ENCODE results near the gene EFCAB3. TPM values are rescaled to one million over a fixed set of nuclear protein-coding genes. Genes with fewer than 3 reads are reported as not detected.
A peak's percentile ranks its signal among the peaks of the same experiment; 100 is the strongest.
"Not testable (repeated sequence)": the region's sequence is repeated elsewhere in the genome, so short reads cannot be mapped to it uniquely, and the experiment has no call there.

The EFCAB3 gene
- total RNA-seq, 2 donors from 2014 or later: not detected

GRCh38 chr17:62423647-62424461, 43.5 kb downstream of the EFCAB3 start, which contains the start of gene METTL2A:
METTL2A (plus strand) TSS chr17:62423897; CDS start chr17:62423903, 6 bp downstream.
- peak within 1 kb of the TSS; percentile 56 to 66 for H3K27ac ChIP-seq
- DNase-seq (ENCODE audit: low spot score) (peak; percentile 29), ATAC-seq (ENCODE audit: insufficient number of reproducible peaks, low FRiP score, low read depth) (peak; percentile 52)
- H3K4me3 ChIP-seq: peak within 1 kb of the TSS; percentile 90
- peak; percentile 30 for TF ChIP-seq CTCF (IDR thresholded peaks at IDR 0.05)
- H3K4me1 ChIP-seq (ENCODE audit: control insufficient read depth in 1 of 2, low read depth in 2 of 2): peaks cover 3 to 16% of the 10 kb centered on the region in 2 donors
- not testable (repeated sequence) for H3K36me3 ChIP-seq; H3K9me3 ChIP-seq; H3K27me3 ChIP-seq (replicated peaks; ENCODE audit: insufficient read depth)

- H3K27me3 ChIP-seq (replicated peaks; ENCODE audit: insufficient read depth); ATAC-seq (ENCODE audit: insufficient number of reproducible peaks, low FRiP score, low read depth); H3K27ac ChIP-seq; H3K4me3 ChIP-seq; H3K9me3 ChIP-seq; DNase-seq (ENCODE audit: low spot score); H3K36me3 ChIP-seq: not testable (repeated sequence)
- H3K4me1 ChIP-seq (ENCODE audit: control insufficient read depth in 1 of 2, low read depth in 2 of 2): peaks cover 3 to 16% of the 10 kb centered on the region in 2 donors
These were observed 45.9 kb downstream of the EFCAB3 start for GRCh38 chr17:62426214-62426613.

GRCh38 chr17:62435251-62435650, 54.9 kb downstream of the EFCAB3 start:
- not testable (repeated sequence) for ATAC-seq (ENCODE audit: insufficient number of reproducible peaks, low FRiP score, low read depth); H3K4me3 ChIP-seq; DNase-seq (ENCODE audit: low spot score); H3K4me1 ChIP-seq (ENCODE audit: control insufficient read depth in 1 of 2, low read depth in 2 of 2); H3K27me3 ChIP-seq (replicated peaks; ENCODE audit: insufficient read depth); H3K27ac ChIP-seq; H3K36me3 ChIP-seq; H3K9me3 ChIP-seq

- H3K9me3 ChIP-seq; H3K4me1 ChIP-seq (ENCODE audit: control insufficient read depth in 1 of 2, low read depth in 2 of 2); ATAC-seq (ENCODE audit: insufficient number of reproducible peaks, low FRiP score, low read depth); DNase-seq (ENCODE audit: low spot score); H3K27ac ChIP-seq; H3K4me3 ChIP-seq; H3K27me3 ChIP-seq (replicated peaks; ENCODE audit: insufficient read depth): not testable (repeated sequence)
- peaks cover 31% of the 10 kb centered on the region for H3K36me3 ChIP-seq
These were observed 60.8 kb downstream of the EFCAB3 start for GRCh38 chr17:62441181-62441580.

- DNase-seq (ENCODE audit: low spot score) (no peak), ATAC-seq (ENCODE audit: insufficient number of reproducible peaks, low FRiP score, low read depth) (no peak)
- no peaks in the 10 kb centered on the region for H3K9me3 ChIP-seq
- H3K36me3 ChIP-seq: peaks cover 46% of the 10 kb centered on the region
- H3K27ac ChIP-seq: no peak overlapping the region
- H3K27me3 ChIP-seq (replicated peaks; ENCODE audit: insufficient read depth): no peaks in the 10 kb centered on the region
- no peaks in the 10 kb centered on the region for H3K4me1 ChIP-seq (ENCODE audit: control insufficient read depth in 1 of 2, low read depth in 2 of 2)
- no peak overlapping the region for H3K4me3 ChIP-seq
- TF ChIP-seq CTCF (IDR thresholded peaks at IDR 0.05): no peak
These were observed 63.7 kb downstream of the EFCAB3 start for GRCh38 chr17:62444063-62444462.

- peaks cover 46% of the 10 kb centered on the region for H3K36me3 ChIP-seq
- ATAC-seq (ENCODE audit: insufficient number of reproducible peaks, low FRiP score, low read depth); H3K4me1 ChIP-seq (ENCODE audit: control insufficient read depth in 1 of 2, low read depth in 2 of 2); H3K27me3 ChIP-seq (replicated peaks; ENCODE audit: insufficient read depth); H3K9me3 ChIP-seq; H3K4me3 ChIP-seq; DNase-seq (ENCODE audit: low spot score); H3K27ac ChIP-seq: not testable (repeated sequence)
These were observed 65.4 kb downstream of the EFCAB3 start for GRCh38 chr17:62445791-62446190.

- not testable (repeated sequence) for H3K27me3 ChIP-seq (replicated peaks; ENCODE audit: insufficient read depth); H3K27ac ChIP-seq; DNase-seq (ENCODE audit: low spot score); H3K4me1 ChIP-seq (ENCODE audit: control insufficient read depth in 1 of 2, low read depth in 2 of 2); ATAC-seq (ENCODE audit: insufficient number of reproducible peaks, low FRiP score, low read depth); H3K36me3 ChIP-seq; H3K4me3 ChIP-seq; H3K9me3 ChIP-seq
These were observed 71.8 kb downstream of the EFCAB3 start for GRCh38 chr17:62452195-62452594.

- not testable (repeated sequence) for ATAC-seq (ENCODE audit: insufficient number of reproducible peaks, low FRiP score, low read depth); H3K4me3 ChIP-seq; H3K9me3 ChIP-seq; H3K4me1 ChIP-seq (ENCODE audit: control insufficient read depth in 1 of 2, low read depth in 2 of 2); DNase-seq (ENCODE audit: low spot score); H3K27ac ChIP-seq; H3K36me3 ChIP-seq; H3K27me3 ChIP-seq (replicated peaks; ENCODE audit: insufficient read depth)
These were observed 72.7 kb downstream of the EFCAB3 start for GRCh38 chr17:62453041-62453440.

- H3K4me3 ChIP-seq; H3K4me1 ChIP-seq (ENCODE audit: control insufficient read depth in 1 of 2, low read depth in 2 of 2); H3K9me3 ChIP-seq; H3K36me3 ChIP-seq; DNase-seq (ENCODE audit: low spot score); H3K27ac ChIP-seq; ATAC-seq (ENCODE audit: insufficient number of reproducible peaks, low FRiP score, low read depth); H3K27me3 ChIP-seq (replicated peaks; ENCODE audit: insufficient read depth): not testable (repeated sequence)
These were observed 73.3 kb downstream of the EFCAB3 start for GRCh38 chr17:62453656-62454055.

GRCh38 chr17:62454111-62454510, 73.8 kb downstream of the EFCAB3 start:
- not testable (repeated sequence) for H3K27ac ChIP-seq; H3K4me1 ChIP-seq (ENCODE audit: control insufficient read depth in 1 of 2, low read depth in 2 of 2); H3K36me3 ChIP-seq; H3K4me3 ChIP-seq; ATAC-seq (ENCODE audit: insufficient number of reproducible peaks, low FRiP score, low read depth); DNase-seq (ENCODE audit: low spot score); H3K27me3 ChIP-seq (replicated peaks; ENCODE audit: insufficient read depth); H3K9me3 ChIP-seq
